HG03457 (cell line): ENCODE data around the gene RNF144A.

Source experiments
- ATAC-seq: cut with Tn5 transposase; IDR thresholded peaks from one replicate; pipeline ENCODE4 v1.9.1; 2021; ENCODE audit warnings: moderate number of reproducible peaks; ENCODE audit not compliant: unreplicated experiment

The RNF144A gene

DNA sequence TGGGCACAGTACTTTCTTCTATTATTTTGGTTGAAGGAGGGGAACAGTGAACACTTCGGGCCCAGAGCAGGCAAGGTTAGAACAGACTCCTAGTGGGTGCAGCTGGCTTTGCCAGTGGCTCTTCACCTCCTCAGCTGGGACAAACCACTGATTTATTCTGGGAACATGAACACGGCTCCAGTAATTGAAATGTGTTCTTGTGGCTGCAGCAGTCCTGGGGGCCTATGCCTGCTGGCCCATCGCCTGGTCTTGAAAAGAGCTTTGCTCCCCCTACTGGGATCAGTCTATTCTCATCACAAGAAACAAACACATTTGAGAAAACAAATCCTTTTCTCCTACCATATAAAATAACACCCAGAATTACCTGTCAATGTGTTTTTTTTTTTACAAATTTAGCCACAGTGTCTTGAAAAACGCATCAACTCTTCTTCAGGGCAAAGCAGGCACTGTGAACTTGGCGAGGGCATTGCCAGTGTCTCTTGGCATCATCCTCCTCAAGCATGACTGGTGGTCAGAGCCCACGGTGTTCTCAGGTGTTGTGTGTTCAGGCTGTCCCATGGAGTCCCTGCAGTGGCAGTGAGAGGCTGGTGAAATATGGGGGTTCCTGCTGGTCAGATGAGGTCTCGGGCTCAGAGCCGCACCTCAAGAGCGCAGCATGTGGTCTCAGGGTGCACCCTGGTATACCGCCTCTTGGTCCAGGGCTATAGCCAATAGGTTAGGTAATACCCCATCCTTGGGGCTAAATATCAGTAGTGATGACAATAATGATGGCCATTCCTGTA is 51.3 kb downstream of the RNF144A start:
- no peak for ATAC-seq

- no peak for ATAC-seq
Observed at GRCh38 chr2:6970551-6970950, 53.3 kb downstream of the RNF144A start.

DNA sequence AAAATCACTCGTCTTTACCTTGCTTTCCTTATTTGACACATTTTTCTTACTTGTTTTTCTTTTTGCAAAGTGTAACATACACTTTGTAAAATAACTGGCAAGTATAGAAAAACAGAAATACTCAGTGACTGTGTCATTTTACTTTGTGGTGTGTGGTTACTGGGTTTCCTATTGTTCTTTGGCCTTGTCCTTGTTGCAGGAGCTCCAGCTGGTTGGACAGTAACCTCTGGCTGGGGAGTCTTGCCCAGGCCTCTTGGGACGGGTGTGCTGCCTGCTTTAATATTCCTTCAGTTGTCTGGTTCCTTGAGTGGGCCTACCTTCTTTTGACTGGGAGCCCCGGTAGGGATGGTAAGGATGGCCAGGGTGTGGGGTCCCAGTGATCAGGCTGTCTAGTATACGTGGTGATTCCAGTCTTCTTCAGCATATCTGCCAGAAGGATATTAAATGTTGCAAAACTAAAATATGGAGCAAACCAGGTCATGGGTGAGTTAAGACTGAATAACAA is 53.8 kb downstream of the RNF144A start:
- ATAC-seq, result no peak

GRCh38 chr2:6971502-6971901 is 54.3 kb downstream of the RNF144A start:
- ATAC-seq, result no peak

GRCh38 chr2:6972067-6972710 is 55.0 kb downstream of the RNF144A start:
- no peak for ATAC-seq

GRCh38 chr2:6973895-6974545 is 56.8 kb downstream of the RNF144A start:
- no peak for ATAC-seq

- no peak for ATAC-seq
Observed at GRCh38 chr2:6975988-6976387, 58.8 kb downstream of the RNF144A start.

DNA sequence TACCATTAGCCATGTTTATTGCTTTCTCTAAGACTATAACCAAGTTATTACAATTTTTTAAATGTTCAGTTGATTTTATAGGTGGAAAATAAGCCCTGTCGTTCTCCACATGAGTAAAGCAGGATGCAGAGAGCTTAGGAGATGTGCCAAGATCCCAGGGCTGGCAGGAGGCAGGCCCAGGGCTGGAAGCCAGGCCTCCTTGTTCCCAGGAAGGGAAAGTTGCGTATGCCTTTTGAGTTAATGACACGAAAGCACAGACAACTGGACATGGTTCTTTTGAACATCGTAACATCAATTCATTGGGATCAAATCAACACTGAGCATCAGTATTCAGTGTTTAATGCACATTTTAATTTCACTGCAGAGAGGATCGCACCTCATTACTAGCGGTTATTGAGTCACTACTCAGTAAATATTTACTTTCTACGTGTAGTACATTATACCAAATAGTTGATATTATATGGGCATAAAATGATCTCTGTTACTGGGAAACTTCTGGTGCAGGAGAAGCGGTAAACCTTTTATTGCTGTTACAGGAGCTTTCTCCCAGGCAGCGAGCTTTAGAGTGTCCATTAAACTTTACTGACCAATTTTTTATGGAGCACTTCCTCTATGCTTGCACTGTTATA is 60.0 kb downstream of the RNF144A start:
- ATAC-seq, result no peak

DNA sequence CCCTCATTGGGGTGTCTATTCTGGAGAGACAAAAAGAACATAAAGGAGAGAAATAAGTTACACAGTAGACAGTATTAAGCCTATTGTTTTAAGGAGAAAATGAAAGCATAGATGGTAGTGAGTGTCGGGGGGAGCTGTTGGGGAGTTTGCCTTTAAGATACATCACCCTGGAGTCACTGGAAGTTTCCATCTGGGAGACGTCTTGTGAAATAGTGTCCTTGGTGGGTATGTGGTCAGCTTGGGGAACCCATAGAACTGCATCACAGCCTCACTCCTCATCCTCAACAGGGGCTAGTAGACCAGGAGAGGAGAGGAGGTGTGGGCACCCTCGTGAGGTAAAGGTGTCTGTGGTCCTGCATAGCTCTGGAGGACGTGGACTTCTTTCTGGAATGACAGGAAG is 60.6 kb downstream of the RNF144A start:
- no peak for ATAC-seq

DNA sequence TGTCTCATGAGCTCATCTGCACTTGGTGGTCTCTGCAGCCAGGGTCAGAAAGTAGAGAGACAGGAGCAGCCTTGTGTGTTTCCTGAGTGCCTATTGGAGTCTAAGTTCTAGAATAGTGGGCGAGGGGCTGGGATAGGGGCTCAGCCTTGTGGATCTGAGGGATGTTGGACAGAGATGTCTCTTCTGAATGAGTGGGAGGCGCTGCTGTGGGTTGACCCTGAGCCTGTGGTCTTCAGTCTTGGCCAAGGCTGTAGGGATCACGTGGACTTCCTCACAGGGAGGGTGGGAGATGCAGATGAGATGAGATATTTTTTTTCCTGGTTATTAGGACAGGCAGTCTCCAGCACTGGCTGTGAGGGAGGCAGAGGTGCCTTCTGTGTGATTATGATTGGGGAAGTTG is 61.8 kb downstream of the RNF144A start:
- ATAC-seq, result no peak

GRCh38 chr2:6982449-6982848 is 65.2 kb downstream of the RNF144A start:
- ATAC-seq, result no peak

- ATAC-seq, result no peak
Observed at GRCh38 chr2:6982934-6983589, 65.8 kb downstream of the RNF144A start.

- no peak for ATAC-seq
Observed at GRCh38 chr2:6986301-6986911, 69.2 kb downstream of the RNF144A start.

DNA sequence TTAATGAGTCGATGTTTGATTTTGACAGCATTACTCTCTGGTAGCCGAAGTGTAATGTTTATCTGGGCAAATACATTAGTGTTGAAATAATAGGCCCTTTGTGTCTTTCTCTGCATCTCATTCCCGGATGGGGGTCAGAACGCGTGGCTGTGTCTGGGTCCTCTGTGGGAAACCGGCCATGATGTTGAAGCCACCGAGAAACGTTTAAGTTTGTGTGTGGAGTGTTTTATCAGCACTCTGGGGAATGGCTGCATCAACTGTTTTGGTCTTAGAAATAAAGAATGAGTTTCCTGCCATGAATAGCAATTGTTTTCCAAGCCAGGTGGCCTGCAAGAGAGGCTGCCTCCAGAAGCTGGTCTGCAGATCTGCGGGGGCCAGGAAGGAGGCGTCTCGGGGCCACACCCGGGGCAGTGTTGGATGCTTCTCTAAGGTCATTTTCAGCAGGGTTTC is 69.7 kb downstream of the RNF144A start:
- ATAC-seq, result no peak

DNA sequence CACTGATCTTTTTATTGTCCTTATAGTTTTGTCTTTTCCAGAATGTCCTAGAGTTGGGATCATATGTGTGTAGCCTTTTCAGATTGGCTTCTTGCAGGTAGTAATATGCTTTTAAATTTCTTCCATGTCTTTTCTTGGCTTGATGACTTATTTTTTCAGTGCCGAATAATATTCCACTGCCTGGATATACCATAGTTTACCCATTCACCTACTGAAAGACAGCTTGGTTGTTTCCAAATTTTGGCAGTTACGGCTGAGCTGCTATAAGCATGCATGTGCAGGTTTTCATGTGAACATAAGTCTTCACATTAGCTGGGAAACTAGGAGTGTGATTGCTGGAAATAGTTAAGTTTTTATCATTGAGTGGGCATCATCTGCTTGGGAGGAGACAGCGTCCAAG is 73.7 kb downstream of the RNF144A start:
- no peak for ATAC-seq

DNA sequence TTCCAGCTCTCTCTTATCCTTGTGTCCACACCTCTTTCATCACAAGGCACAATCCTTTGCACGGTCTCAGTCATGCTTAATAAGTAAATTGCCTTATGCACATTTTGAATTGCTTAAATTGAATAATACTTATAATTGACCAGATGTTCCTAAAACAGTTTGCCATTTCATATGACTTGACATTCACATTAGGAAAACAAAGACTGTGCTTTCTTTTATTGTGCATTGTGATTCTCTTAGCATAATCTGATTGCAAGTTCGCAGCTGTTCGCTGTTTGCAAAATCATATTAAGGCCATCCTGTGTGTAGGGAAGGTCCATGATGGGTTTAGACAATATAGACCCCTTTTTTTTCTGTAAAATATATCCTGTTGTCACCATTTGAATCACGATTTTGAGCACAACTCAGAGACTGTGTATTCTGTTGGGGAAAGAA is 75.6 kb downstream of the RNF144A start:
- no peak for ATAC-seq

DNA sequence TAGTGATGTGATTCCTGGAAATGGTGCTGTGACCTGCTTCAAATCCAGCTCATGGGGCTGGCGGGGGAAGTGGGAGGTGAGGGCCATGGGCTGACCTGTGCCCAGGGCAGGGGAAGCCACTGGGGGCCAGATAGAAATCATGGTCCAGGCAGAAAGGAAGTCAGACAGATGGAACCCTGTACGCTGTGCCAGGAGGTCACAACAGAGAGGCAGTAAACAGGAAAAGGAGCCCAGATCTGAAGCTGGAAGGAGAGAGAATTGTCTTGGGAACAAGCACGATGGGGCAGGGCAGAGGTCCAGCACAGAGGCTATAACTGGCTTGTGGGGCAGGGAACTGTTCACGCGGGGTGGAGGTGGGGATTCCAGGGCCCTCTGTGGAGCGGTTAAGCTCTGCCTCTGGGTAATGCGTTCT is 76.0 kb downstream of the RNF144A start:
- ATAC-seq, result no peak

- no peak for ATAC-seq
Observed at GRCh38 chr2:6993936-6994335, 76.7 kb downstream of the RNF144A start.

- ATAC-seq, result no peak
Observed at GRCh38 chr2:6994536-6995128, 77.4 kb downstream of the RNF144A start.
